Raji (cell line): ENCODE results near the gene SIGLEC12.

Experiments used
- POLR2A ChIP-seq: IDR thresholded peaks from 2 replicates; pipeline ENCODE4 v1.6.1; 2011; ENCODE audit warnings: low read depth, low read length, control low read depth; ENCODE audit not compliant: insufficient read depth

The SIGLEC12 gene

GRCh38 chr19:51501594-51502263, at the start of gene SIGLEC12:
Gene SIGLEC12 (minus strand): TSS chr19:51501800. CDS start chr19:51501733, 67 bp downstream.
- TF ChIP-seq POLR2A, result no peak

DNA sequence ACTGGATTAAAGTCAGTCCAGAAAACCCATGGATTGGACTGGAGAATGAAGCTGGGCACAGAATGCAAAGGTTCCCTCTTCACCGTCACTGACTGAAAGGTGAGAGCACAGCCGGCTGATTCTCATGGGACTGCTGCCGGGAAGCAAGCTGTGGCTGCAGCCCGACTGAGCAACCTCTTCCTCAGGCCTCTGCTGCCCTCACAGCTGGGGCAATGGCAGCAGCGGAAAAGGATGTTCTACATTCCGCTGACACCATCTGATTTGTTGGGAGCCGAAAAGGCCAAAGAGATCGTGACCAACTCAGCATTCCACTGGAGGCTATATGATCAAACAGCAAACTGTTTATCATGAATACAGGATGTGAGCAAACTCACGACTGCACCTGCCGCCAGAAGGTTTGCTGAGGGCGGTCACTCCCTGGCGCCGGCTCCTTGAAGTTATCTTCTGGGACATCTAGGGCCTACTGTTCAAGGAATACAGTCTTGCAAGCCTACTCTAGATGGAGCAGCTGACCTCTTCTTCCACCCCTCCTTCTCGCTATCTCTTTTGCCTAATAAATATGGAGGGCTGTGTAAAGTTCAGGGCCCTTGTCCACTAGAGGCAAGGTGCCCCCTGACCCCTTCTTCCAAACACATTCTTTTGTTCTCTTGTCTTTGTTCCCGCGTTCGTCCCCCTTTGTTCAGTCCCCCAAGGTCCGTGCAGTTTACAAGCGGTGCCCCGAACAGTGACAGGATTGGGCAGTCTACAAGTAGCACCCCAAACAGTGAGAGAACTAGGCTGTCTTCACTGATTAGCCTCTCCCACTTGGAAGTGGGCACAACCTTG, 49.5 kb upstream of the SIGLEC12 start:
- TF ChIP-seq POLR2A, result no peak

DNA sequence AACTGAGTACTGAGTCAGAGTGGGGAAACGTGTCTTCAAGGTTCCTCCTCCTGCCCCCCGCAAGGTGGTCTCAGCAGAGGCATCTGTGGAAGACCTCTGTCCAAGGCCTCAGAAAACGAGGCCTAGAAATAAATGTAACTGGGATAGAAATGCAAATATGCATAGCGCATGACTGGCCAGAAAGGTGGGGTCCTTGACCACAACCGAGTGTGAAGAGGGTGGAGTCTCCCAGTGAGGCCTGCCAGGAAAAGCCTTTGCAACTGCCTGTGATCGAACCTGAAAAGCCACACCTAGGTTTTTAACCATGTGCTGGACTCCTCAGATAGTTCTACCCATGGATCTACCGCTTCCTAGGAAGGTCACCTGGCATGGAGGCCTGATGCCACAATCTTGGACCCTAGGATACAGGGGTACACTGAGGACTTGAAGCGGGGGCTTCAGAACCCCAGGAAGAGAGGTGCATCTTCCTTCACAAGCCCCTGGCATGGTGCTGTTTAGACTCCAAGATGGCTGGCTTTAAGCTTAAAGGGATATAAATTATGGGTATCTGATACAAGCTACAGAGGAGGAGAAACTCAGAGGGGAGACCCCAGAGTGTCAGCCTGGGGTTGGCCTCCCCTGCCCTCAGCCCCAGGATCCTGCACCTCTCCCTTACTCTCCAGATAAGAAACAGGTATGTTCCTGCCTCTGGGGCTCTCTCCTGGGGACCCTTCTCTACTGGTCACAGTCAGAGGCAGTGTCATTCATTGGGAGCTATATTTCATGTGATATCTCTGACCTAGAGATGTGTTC, 48.1 kb upstream of the SIGLEC12 start:
- no peak for TF ChIP-seq POLR2A

GRCh38 chr19:51548891-51549305, 47.3 kb upstream of the SIGLEC12 start:
- TF ChIP-seq POLR2A, result no peak

- TF ChIP-seq POLR2A, result no peak
Measured at GRCh38 chr19:51548213-51548651, 46.6 kb upstream of the SIGLEC12 start.

DNA sequence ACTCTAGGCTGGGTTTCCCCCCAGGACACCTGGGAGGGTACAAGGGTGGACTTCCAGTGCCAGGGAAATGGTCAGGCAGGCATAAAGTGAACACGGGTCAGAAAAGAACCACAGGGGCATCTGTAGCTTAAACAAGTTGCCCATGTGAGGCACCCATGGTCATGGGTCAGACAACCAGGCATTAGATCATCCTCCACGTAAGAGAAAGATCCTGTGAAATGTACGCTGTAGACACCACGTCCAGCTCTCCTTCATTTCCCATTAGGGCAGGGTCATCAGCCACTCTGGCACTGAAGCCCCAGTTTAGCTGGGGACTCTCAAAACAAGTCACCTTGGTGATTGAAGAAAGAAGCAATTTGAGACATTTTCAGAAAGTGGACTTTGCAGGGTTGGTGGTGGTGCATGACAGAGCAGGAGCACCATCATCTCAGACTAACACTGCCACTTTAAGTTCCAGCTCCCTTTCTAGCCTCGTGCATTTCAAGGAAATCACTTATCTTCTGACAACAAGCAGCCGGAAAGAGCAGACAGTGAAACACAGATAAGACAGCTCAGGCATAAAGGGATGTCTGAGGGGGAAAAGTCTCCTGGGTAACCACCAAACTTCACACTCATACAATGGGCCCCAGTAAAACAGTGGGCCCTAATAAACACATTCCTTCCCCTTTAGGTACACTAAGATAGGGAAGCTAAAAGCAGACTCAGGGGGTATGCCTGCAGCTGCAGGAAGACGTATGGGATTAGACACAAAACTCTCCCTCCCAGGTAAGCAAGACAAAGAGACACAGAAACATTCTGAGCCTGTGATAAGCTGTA, 46.0 kb upstream of the SIGLEC12 start:
- TF ChIP-seq POLR2A, result no peak

GRCh38 chr19:51546650-51547396, 45.2 kb upstream of the SIGLEC12 start:
- no peak for TF ChIP-seq POLR2A

DNA sequence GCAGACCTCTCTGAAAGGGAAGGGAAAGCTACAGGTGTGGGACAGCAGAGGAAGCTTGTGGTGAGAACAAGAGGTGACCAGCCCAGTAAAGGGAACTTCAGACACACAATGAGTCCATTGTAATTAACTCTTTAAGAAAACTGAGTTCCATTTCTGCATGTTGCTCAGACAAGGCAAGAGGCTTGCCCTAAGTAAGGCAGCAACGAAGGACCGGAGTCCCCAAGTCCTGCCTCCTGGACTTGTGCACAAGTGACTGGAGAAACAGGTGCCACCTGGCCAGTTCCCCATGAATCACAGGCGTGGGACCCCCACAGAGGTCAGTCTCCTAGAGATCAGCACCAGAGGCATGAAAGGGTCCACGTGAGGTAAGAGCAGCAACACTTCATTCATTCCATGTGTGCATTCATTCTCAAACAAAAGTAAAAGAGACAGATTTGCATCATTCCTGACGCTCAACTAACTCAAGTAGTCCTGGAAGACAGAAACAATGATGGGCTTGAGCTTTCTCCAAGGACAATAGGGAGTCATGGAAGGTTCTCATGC, 44.6 kb upstream of the SIGLEC12 start:
- TF ChIP-seq POLR2A, result no peak

- no peak for TF ChIP-seq POLR2A
Measured at GRCh38 chr19:51544038-51544437, 42.4 kb upstream of the SIGLEC12 start.

- TF ChIP-seq POLR2A, result no peak
Measured at GRCh38 chr19:51542699-51543098, 41.1 kb upstream of the SIGLEC12 start.

DNA sequence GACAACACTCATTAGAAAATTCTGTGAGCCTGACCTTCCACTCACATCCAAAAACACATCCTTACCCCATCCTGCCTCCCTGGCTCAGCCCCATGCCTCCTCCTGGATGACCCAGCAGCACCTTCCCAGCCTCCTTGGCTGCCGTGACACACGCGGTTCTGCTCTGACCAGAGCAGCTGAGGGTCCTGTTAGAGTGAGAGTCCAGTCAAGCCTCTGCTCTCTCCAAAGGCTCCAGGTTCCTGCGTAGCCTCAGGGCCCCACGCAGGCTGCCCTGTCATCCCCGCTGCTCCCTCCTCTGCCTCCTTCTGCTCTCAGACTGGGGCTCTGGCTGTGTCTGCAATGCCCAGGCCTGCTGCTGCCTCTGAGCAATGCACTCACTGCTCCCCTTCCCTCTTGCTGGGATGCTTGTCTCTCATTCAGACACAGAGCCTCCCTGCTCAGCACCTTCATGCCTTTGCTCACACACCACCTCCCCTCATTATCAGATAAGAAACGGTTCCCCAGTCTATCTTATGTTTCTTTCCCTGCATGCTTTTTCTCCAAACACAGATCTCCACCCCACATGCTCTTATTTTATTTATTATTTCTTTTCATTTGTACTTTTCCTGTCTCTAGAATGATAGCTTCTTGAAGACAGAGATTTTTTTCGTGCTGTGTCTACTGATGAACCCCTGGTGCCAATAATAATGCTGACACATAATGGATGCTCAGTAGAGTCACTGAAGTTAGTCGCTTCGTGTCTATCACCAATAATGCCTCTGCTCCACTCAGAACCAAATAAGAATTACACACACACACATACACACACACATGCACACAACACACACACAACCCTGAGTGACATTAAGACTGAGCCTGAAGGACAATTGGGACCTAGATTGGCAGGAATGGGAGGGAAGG, 40.1 kb upstream of the SIGLEC12 start:
- TF ChIP-seq POLR2A, result no peak

DNA sequence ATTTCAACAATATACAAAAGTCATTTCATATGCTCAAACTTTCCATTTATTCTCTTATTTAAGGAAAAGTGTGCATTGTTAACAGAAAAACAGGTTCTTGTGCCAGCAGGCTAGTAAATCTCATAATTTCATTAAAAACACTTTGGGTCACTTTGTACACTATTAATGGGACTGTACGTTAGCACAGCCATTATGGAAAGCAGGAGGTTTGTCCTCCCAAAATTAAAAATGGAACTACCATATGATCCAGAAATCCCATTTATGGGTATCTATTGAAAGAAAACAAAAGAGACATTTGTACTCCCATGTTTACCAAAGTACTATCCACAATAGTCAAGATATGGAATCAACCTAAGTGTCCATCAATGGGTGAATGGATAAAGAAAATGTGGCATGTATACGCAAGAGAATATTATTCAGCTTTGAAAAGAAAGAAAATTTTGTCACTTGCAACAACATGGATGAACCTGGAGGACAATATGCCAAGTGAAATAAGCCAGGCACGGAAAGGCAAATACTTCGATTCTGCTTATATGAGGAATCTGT, 38.3 kb upstream of the SIGLEC12 start:
- TF ChIP-seq POLR2A, result no peak

- no peak for TF ChIP-seq POLR2A
Measured at GRCh38 chr19:51535535-51535934, 33.9 kb upstream of the SIGLEC12 start.
